Measurements from ENCODE around the gene SVBP.

The SVBP gene

DNA sequence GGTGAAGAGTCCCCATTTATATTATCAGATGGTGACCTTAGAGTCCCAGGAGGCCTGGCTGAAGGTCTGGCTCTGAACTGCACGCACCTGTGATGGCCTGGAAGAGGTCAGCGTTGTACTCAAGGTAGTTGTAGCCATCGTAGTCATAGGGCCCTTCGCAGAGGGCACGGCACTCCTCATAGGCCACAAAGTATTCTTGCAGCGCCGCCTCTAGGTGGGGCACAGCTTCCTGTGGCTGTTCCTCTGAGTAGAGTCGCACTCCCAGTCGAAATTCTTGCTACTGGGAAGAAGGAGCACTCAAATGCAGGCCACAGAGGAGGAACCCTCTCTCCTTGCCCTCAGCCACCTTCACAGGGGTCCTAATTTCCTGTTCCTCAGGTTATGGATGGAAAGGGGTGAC, 58.1 kb downstream of the SVBP start:
- no peak for DNase-seq

DNA sequence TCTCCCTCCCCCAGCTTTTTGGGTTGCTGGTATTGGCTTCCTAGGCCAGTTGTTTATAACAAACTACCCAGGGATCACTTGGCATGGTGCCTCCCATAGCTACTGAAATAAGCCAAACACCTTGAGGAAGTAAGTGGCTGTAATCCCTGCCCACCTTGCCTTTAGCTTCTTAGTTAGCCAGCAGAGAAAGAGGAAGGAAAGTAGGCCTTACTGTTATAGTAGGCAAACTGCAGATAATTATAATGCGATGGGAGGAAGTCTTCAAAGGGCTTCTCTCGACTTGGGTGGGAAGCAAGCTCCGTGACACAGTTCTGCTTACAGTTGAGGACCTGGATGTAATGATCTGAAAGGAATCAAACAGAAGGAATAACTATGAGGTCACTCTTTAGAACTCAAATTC, 58.6 kb downstream of the SVBP start:
- no peak for DNase-seq

DNA sequence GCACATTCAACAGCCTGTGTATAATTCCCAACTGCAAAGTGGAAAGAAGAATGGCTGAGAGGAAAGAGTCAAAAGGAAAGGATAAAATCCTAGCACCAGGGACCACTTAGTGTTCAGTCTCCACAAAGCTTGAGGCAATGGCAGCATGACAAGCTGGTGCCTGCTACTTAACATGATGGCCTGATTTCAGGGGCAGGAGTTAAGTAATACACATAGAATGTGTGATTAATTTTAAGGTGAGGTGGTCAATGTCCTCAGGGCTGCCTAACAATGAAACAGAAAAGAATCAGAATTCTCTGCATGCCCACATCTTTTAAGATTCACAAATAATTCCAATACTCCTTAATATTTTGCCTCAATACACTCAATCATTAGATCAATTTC, 59.3 kb downstream of the SVBP start:
- no peak for DNase-seq

Measured in NCI-H1694 treated with DMSO at 0.1 percent for 48 hours (cell line).